ENCODE measurements around the gene CAMTA1. TPM values are rescaled to one million over a fixed set of nuclear protein-coding genes. Genes with fewer than 3 reads are reported as not detected.

CAMTA1 gene
- total and polyA plus RNA-seq, 2 experiments from 2014 or later: 213 to 341 TPM

GRCh38 chr1:7517611-7518330 lies 732.5 kb downstream of the CAMTA1 start:
- H3K4me1 ChIP-seq (ENCODE audit: low read depth): peaks cover 36% of the 10 kb centered on the region
- H3K27me3 ChIP-seq: no peaks in the 10 kb centered on the region
- no peak overlapping the region for H3K4me3 ChIP-seq
- TF ChIP-seq CTCF (IDR thresholded peaks at IDR 0.05; ENCODE audit: low read depth, low read length): no peak
- H3K27ac ChIP-seq: peak overlapping the region; percentile 86
- H3K9me3 ChIP-seq (ENCODE audit: low read depth): no peaks in the 10 kb centered on the region
- DNase-seq (ENCODE audit: low read depth in 1 of 2, low spot score in 1 of 2): peak in 1 of 2 donors; percentile 88
- no peaks in the 10 kb centered on the region for H3K36me3 ChIP-seq

DNA sequence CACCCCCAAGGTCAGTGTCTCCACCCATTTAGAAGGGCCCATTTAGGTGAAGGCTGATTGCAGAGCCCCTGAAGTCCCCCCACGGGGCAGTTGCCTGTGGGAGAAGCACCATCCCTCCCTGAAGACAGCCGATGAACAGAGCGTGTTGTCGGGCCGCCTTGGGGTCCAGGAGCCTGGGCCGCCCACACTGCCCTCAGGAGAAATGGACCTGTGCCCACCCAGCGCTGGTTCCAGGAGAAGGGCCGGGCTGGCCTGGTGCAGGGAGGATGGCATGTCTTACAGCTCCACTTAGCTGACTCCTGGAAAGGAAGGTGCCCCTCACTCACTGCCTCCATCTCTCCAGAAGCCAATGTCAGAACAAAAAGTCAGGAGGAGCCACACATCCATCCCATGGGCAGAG lies 733.2 kb downstream of the CAMTA1 start:
- no peak overlapping the region for H3K4me3 ChIP-seq
- no peak for DNase-seq (ENCODE audit: low read depth in 1 of 2, low spot score in 1 of 2)
- no peak for TF ChIP-seq CTCF (IDR thresholded peaks at IDR 0.05; ENCODE audit: low read depth, low read length)
- H3K4me1 ChIP-seq (ENCODE audit: low read depth): peaks cover 36% of the 10 kb centered on the region
- H3K27me3 ChIP-seq: no peaks in the 10 kb centered on the region
- H3K9me3 ChIP-seq (ENCODE audit: low read depth): no peaks in the 10 kb centered on the region
- no peaks in the 10 kb centered on the region for H3K36me3 ChIP-seq
- H3K27ac ChIP-seq: peak overlapping the region; percentile 86

GRCh38 chr1:7519181-7519860 lies 734.1 kb downstream of the CAMTA1 start:
- Histone ChIP-seq H3K9me3 (ENCODE audit: low read depth) (no peaks in the 10 kb centered on the region), H3K36me3 (no peaks in the 10 kb centered on the region), H3K4me1 (ENCODE audit: low read depth) (peaks cover 36% of the 10 kb centered on the region), H3K27ac (no peak overlapping the region), H3K27me3 (no peaks in the 10 kb centered on the region), H3K4me3 (no peak overlapping the region)
- TF ChIP-seq CTCF (IDR thresholded peaks at IDR 0.05; ENCODE audit: low read depth, low read length): no peak
- DNase-seq (ENCODE audit: low read depth in 1 of 2, low spot score in 1 of 2): no peak

DNA sequence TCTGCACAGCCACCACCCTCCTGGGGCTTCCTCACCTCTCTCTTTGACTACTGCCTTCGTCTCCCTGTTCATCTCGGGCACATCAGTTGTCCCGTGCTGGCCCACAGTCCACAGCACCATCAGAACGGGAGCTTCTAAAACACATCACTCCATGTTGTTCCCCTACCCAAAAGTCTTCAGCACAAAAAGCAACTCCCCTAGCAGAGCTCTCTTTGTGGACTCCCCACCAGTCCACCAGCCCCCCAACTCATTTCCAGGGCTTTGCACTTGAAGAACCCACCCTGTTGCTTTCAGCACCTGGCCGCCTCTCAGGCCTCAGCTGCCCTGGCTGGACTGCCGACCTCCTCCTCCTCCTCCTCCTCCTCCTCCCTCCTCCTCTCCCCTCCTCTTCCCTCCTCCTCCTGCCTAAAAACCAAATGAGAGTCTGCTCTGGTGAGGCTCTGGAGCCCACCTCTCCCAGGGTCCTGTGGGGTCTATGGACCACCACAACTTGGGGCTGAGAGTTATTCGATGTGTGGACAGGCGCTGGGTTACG lies 734.7 kb downstream of the CAMTA1 start:
- H3K36me3 ChIP-seq: no peaks in the 10 kb centered on the region
- H3K9me3 ChIP-seq (ENCODE audit: low read depth): no peaks in the 10 kb centered on the region
- no peak for TF ChIP-seq CTCF (IDR thresholded peaks at IDR 0.05; ENCODE audit: low read depth, low read length)
- no peaks in the 10 kb centered on the region for H3K27me3 ChIP-seq
- no peak for DNase-seq (ENCODE audit: low read depth in 1 of 2, low spot score in 1 of 2)
- H3K4me1 ChIP-seq (ENCODE audit: low read depth): peaks cover 36% of the 10 kb centered on the region
- no peak overlapping the region for H3K27ac ChIP-seq
- no peak overlapping the region for H3K4me3 ChIP-seq

DNA sequence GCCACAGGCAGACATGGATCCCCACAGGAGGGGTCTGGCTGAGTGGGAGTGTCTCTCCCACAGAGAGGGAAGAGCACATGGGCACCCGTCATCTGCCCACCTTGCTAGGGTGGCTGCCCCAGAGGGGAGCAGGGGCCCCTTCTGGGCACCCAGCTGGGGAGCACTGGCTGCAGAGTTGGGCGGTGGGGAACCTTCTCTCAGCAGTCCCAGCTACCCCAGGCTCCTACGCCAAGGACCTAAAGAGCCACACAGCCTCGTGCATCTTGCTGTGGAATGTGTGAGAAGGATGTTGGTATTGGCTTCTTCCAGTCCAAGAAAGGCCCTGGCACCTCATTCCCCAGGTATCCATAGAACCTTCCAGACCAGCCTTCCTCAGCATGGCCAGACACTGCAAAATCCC lies 735.2 kb downstream of the CAMTA1 start:
- Histone ChIP-seq H3K36me3 (no peaks in the 10 kb centered on the region), H3K9me3 (ENCODE audit: low read depth) (no peaks in the 10 kb centered on the region), H3K4me3 (no peak overlapping the region), H3K27me3 (no peaks in the 10 kb centered on the region), H3K27ac (no peak overlapping the region), H3K4me1 (ENCODE audit: low read depth) (peaks cover 36% of the 10 kb centered on the region)
- TF ChIP-seq CTCF (IDR thresholded peaks at IDR 0.05; ENCODE audit: low read depth, low read length): no peak
- DNase-seq (ENCODE audit: low read depth in 1 of 2, low spot score in 1 of 2): no peak

Data from cardiac muscle cell (in vitro differentiated cells and primary cell).